SK-N-SH (cell line): ENCODE measurements around the gene ARL5C. TPM values are rescaled to one million over a fixed set of nuclear protein-coding genes. Genes with fewer than 3 reads are reported as not detected.

Source experiments
- CTCF ChIA-PET: fragments of 300-600, 350-600 bp; formaldehyde crosslinking; extraction: SDS; loops from one replicate; lab custom pipeline; 2021; lab: Yijun Ruan, JAX
- POLR2A ChIA-PET: fragments of 350-600 bp; sonication (Branson Sonifier 250); formaldehyde crosslinking; extraction: SDS; loops from one replicate; lab custom pipeline; 2020; ENCODE audit warnings: antibody characterized with exemption, inconsistent platforms; lab: Yijun Ruan, JAX
- DNase-seq: peaks from one replicate; pipeline ENCODE4 v3.0.0; 2012
- H2AFZ ChIP-seq: fragments of 200-600 bp; sonication (generic); 2 replicates; pipeline ENCODE4 v1.8.1; 2016; ENCODE audit warnings: antibody characterized with exemption, mild to moderate bottlenecking, low read depth
- H3F3A ChIP-seq: fragments of 200-600 bp; sonication (generic); replicated peaks from 2 replicates; pipeline ENCODE3; 2016; ENCODE audit warnings: antibody characterized with exemption, mild to moderate bottlenecking; ENCODE audit not compliant: insufficient read depth
- H3K27ac ChIP-seq, 2 experiments: fragments of 200-500 bp in 1 of 2; fragments of 200-600 bp in 1 of 2; sonication (Bioruptor generic) in 1 of 2; sonication (generic), shearing (Covaris generic) in 1 of 2; 2 replicates each; pipeline versions ENCODE4 v1.5.1 to v1.6.1; 2014 to 2016; ENCODE audit warnings: low read depth in 2 of 2, inconsistent platforms in 1 of 2, low read length in 1 of 2, mild to moderate bottlenecking in 1 of 2, mixed read lengths in 1 of 2
- H3K27me3 ChIP-seq: fragments of 200-600 bp; sonication (generic), shearing (Covaris generic); 2 replicates; pipeline ENCODE4 v1.6.1; 2016; ENCODE audit warnings: mixed run types; ENCODE audit not compliant: insufficient read depth
- H3K36me3 ChIP-seq, 2 experiments: fragments of 200-500 bp in 1 of 2; fragments of 200-600 bp in 1 of 2; sonication (Bioruptor generic) in 1 of 2; sonication (generic) in 1 of 2; replicated peaks in 1 of 2; 2 replicates each; pipeline versions ENCODE3 to v1.5.1; 2014 to 2016; ENCODE audit warnings: low read length in 1 of 2, mild to moderate bottlenecking in 1 of 2; ENCODE audit not compliant: insufficient read depth in 2 of 2, control insufficient read depth in 1 of 2
- H3K4me1 ChIP-seq, 2 experiments: fragments of 200-500 bp in 1 of 2; fragments of 200-600 bp in 1 of 2; sonication (Bioruptor generic) in 1 of 2; sonication (generic), shearing (Covaris generic) in 1 of 2; 2 replicates each; pipeline versions ENCODE4 v1.5.1 to v1.6.1; 2014 to 2016; ENCODE audit warnings: low read depth in 1 of 2, low read length in 1 of 2, mixed run types in 1 of 2; ENCODE audit not compliant: insufficient read depth in 2 of 2, control insufficient read depth in 1 of 2
- H3K4me2 ChIP-seq: fragments of 200-600 bp; sonication (generic), shearing (Covaris generic); 2 replicates; pipeline ENCODE4 v1.6.1; 2017; ENCODE audit warnings: mixed run types
- H3K4me3 ChIP-seq, 2 experiments: fragments of 200-500 bp in 1 of 2; fragments of 200-600 bp in 1 of 2; sonication (Bioruptor generic) in 1 of 2; sonication (generic), shearing (Covaris generic) in 1 of 2; 2 replicates each; pipeline versions ENCODE4 v1.5.1 to v1.8.1; 2014 to 2016; ENCODE audit warnings: low read depth in 2 of 2, inconsistent platforms in 1 of 2, low read length in 1 of 2, mild to moderate bottlenecking in 1 of 2, mixed read lengths in 1 of 2, moderate library complexity in 1 of 2
- H3K79me2 ChIP-seq: fragments of 200-600 bp; sonication (generic); 2 replicates; pipeline ENCODE4 v1.8.1; 2017; ENCODE audit warnings: mild to moderate bottlenecking; ENCODE audit not compliant: insufficient read depth
- H3K9ac ChIP-seq: fragments of 200-600 bp; sonication (generic); 2 replicates; pipeline ENCODE4 v1.6.1; 2017; ENCODE audit warnings: mixed run types
- H3K9me2 ChIP-seq: fragments of 200-600 bp; sonication (generic); 2 replicates; pipeline ENCODE4 v1.6.1; 2017; ENCODE audit warnings: mixed run types
- H3K9me3 ChIP-seq: fragments of 200-600 bp; sonication (generic); 2 replicates; pipeline ENCODE4 v1.6.1; 2017; ENCODE audit warnings: mixed run types, mild to moderate bottlenecking, moderate library complexity
- H4K20me1 ChIP-seq: fragments of 200-600 bp; sonication (generic); 2 replicates; pipeline ENCODE4 v1.6.1; 2017; ENCODE audit warnings: mild to moderate bottlenecking, mixed run types; ENCODE audit not compliant: insufficient read depth
- CTCF ChIP-seq: fragments of 200-600 bp; sonication (generic); IDR thresholded peaks from 2 replicates; pipeline ENCODE4 v1.6.1; 2017; ENCODE audit warnings: antibody characterized with exemption, mild to moderate bottlenecking, moderate library complexity
- ELF1 ChIP-seq: IDR thresholded peaks from 2 replicates; pipeline ENCODE4 v1.4.0; 2012
- FOSL2 ChIP-seq: IDR thresholded peaks from 2 replicates; pipeline ENCODE4 v1.4.0; 2012; ENCODE audit warnings: low read depth, mild to moderate bottlenecking, moderate library complexity, borderline replicate concordance
- FOXM1 ChIP-seq: IDR thresholded peaks from 2 replicates; pipeline ENCODE4 v1.4.0; 2012; ENCODE audit warnings: low read depth, mild to moderate bottlenecking
- JUND ChIP-seq: IDR thresholded peaks from 2 replicates; pipeline ENCODE4 v1.4.0; 2012
- MXI1 ChIP-seq: IDR thresholded peaks from 2 replicates; pipeline ENCODE4 v1.6.1; 2012; ENCODE audit warnings: mild to moderate bottlenecking, low read depth, low read length, improper control_type of control experiment
- NFIC ChIP-seq: IDR thresholded peaks from 2 replicates; pipeline ENCODE4 v1.4.0; 2012; ENCODE audit warnings: borderline replicate concordance
- POLR2AphosphoS5 ChIP-seq: IDR thresholded peaks from 2 replicates; pipeline ENCODE4 v1.6.1; 2012; ENCODE audit warnings: low read depth, low read length
- RCOR1 ChIP-seq: fragments of 150-350 bp; IDR thresholded peaks from 2 replicates; pipeline ENCODE4 v1.6.1; 2017; ENCODE audit warnings: antibody characterized with exemption, low read length
- RXRA ChIP-seq: IDR thresholded peaks from 2 replicates; pipeline ENCODE4 v1.4.0; 2012; ENCODE audit warnings: low read depth, mild to moderate bottlenecking, borderline replicate concordance
- USF1 ChIP-seq: IDR thresholded peaks from 2 replicates; pipeline ENCODE4 v1.4.0; 2012; ENCODE audit warnings: low read depth, borderline replicate concordance
- WGBS: methylation state at CpG from one replicate; pipeline ENCODE4 v1.1.6; 2017; ENCODE audit warnings: low lambda C conversion rate; 5-methylcytosine and 5-hydroxymethylcytosine counted together
- polyA plus RNA-seq, 3 experiments: library from polyadenylated mRNA; depleted of rRNA; stranded (reverse); fragments of >200 nt; gene quantifications; 2 replicates each; pipeline ENCODE4 v1.2.3, GENCODE V29; 2012
- TF ChIP-seq, protein P1 (sequence below): IDR thresholded peaks from 2 replicates; pipeline ENCODE4 v1.4.0; 2012; ENCODE audit warnings: low read depth
- TF ChIP-seq, protein P2 (sequence below): IDR thresholded peaks from 2 replicates; pipeline ENCODE4; 2012

The ARL5C gene
- polyA plus RNA-seq, 1 of the 3 experiments (the other 2 are of a cell fraction): not detected

DNA sequence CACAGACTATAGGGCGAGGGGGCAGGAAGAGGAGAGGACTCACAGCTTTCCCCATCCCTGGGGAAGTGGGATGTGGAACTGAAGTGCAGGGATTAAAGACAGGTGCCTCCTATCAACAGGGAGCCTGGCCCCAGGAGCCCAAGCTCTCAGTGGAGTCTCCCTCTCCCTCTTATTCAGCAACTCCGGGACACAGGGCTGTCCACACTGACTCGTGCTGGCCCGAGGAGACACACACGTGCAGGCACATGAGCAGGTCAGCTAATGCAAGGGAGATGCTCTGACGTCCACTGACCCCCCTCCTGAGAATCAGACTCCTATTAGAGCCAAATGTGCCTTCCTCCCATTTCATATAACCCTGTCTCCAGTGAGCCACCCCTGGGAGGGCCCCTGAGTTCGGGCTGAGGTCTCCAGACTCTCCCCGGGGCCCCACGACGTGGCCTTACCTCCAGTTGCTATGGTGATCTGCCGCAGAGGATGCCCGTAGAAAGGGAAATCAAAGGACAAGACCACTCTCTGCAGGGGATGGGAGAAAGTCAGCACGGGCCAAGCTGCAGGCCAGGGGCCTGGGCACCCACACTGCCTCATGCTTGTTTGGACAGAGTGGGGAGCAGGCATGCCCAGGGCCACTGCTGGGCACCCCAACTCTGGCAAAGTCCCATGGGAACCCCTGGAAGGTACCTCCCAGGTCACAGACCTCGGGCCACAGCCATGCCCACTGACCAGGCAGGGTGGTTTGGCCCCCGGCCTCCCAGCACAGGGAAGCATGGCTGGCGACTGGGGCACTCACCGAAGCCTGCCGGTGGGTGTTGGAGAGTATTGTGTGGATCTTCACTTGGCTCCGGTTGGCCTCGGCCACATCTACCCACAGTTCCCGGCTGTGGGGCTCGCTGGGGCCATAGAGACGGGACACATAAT, 57.2 kb downstream of the ARL5C start:
- H3K9me2 ChIP-seq: no peaks in the 10 kb centered on the region
- H3K4me2 ChIP-seq: no peak overlapping the region
- POLR2A ChIA-PET: no interaction called here
- H4K20me1 ChIP-seq: no peaks in the 10 kb centered on the region
- no peak overlapping the region for H3K4me3 ChIP-seq
- no peaks in the 10 kb centered on the region for H3K9me3 ChIP-seq
- CTCF ChIA-PET: interaction anchor here (0.6 to 3.6 kb wide), 2 partner anchors 44 to 354 kb away, joined by 3 to 17 read pairs; partner anchors contain the start of gene PLXDC1
- no peak overlapping the region for H3K9ac ChIP-seq
- no peak overlapping the region for H2AFZ ChIP-seq
- H3K36me3 ChIP-seq: no peaks in the 10 kb centered on the region
- no peaks in the 10 kb centered on the region for H3F3A ChIP-seq
- WGBS: 80% methylated on average over 5 of the region's 23 CpGs
- peaks cover 0 to 12% of the 10 kb centered on the region in 2 experiments; a peak in 1 of 4 replicates for H3K4me1 ChIP-seq
- no peak overlapping the region for H3K27ac ChIP-seq
- DNase-seq: no peak
- no peaks in the 10 kb centered on the region for H3K79me2 ChIP-seq
- H3K27me3 ChIP-seq: peaks cover 12% of the 10 kb centered on the region
- TF ChIP-seq POLR2AphosphoS5: no peak
- TF ChIP-seq, protein P1, sequence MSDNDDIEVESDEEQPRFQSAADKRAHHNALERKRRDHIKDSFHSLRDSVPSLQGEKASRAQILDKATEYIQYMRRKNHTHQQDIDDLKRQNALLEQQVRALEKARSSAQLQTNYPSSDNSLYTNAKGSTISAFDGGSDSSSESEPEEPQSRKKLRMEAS: no peak

GRCh38 chr17:39107973-39108372, 58.0 kb downstream of the ARL5C start:
- no peaks in the 10 kb centered on the region for H3F3A ChIP-seq
- no peaks in the 10 kb centered on the region for H3K9me3 ChIP-seq
- no peak overlapping the region for H3K27ac ChIP-seq
- no peak for DNase-seq
- WGBS: 73% methylated on average over 6 of the region's 8 CpGs
- H3K27me3 ChIP-seq: peaks cover 12% of the 10 kb centered on the region
- H4K20me1 ChIP-seq: no peaks in the 10 kb centered on the region
- H3K9me2 ChIP-seq: no peaks in the 10 kb centered on the region
- no peaks in the 10 kb centered on the region for H3K79me2 ChIP-seq
- no peak overlapping the region for H2AFZ ChIP-seq
- H3K4me2 ChIP-seq: no peak overlapping the region
- H3K9ac ChIP-seq: no peak overlapping the region
- POLR2A ChIA-PET: no interaction called here
- TF ChIP-seq CTCF: 0 out of 2 replicates have a peak, but pooled peaks have one; percentile 7
- no peak for TF ChIP-seq POLR2AphosphoS5
- H3K4me3 ChIP-seq: no peak overlapping the region
- CTCF ChIA-PET: no interaction called here
- peaks cover 0 to 12% of the 10 kb centered on the region in 2 experiments; a peak in 1 of 4 replicates for H3K4me1 ChIP-seq
- H3K36me3 ChIP-seq: no peaks in the 10 kb centered on the region

DNA sequence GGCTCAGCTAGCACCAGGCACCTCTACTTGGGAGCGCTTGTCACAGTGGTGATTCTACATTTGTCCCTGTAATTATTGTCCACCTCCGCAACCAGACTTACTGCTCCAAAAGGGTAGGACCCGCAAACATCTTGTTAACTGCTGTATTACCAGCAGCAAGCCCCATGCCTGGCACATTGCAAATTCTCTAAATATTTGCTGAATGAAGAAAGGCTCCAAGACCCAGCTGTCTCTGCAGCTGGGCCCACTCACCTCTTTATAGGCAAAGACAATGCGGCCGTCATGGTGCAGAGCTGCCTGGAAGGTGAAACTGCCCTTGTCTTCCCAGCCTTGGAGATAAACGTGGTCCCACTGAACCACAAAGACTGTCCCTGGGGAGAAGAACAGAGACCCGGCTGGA, 58.8 kb downstream of the ARL5C start:
- Histone ChIP-seq H3F3A (no peaks in the 10 kb centered on the region), H3K79me2 (no peaks in the 10 kb centered on the region), H2AFZ (no peak overlapping the region), H4K20me1 (no peaks in the 10 kb centered on the region), H3K36me3 (no peaks in the 10 kb centered on the region), H3K9me2 (no peaks in the 10 kb centered on the region), H3K4me1 (peaks cover 0 to 13% of the 10 kb centered on the region in 2 experiments; a peak in 1 of 4 replicates), H3K9ac (no peak overlapping the region), H3K27me3 (peaks cover 12% of the 10 kb centered on the region), H3K4me2 (no peak overlapping the region), H3K9me3 (no peaks in the 10 kb centered on the region), H3K4me3 (no peak overlapping the region), H3K27ac (no peak overlapping the region)
- POLR2A ChIA-PET: no interaction called here
- no peak for DNase-seq
- WGBS: 71% methylated on average over 7 of the region's 7 CpGs
- TF ChIP-seq RXRA: no peak
- no peak for TF ChIP-seq FOSL2
- TF ChIP-seq CTCF: no peak
- TF ChIP-seq USF1: no peak
- no peak for TF ChIP-seq NFIC
- no peak for TF ChIP-seq FOXM1
- TF ChIP-seq, protein P2, sequence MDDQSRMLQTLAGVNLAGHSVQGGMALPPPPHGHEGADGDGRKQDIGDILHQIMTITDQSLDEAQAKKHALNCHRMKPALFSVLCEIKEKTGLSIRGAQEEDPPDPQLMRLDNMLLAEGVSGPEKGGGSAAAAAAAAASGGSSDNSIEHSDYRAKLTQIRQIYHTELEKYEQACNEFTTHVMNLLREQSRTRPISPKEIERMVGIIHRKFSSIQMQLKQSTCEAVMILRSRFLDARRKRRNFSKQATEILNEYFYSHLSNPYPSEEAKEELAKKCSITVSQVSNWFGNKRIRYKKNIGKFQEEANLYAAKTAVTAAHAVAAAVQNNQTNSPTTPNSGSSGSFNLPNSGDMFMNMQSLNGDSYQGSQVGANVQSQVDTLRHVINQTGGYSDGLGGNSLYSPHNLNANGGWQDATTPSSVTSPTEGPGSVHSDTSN: no peak
- no peak for TF ChIP-seq RCOR1
- no peak for TF ChIP-seq JUND
- no peak for TF ChIP-seq ELF1
- TF ChIP-seq MXI1: no peak
- CTCF ChIA-PET: interaction anchor here (0.8 kb wide), 1 partner anchor 372 kb away, joined by 3 read pairs; no protein-coding TSS in a partner anchor
